Esophagus muscularis mucosa (tissue), 4 donors: Measurements from ENCODE around the gene RNF40. TPM values are rescaled to one million over a fixed set of nuclear protein-coding genes. Genes with fewer than 3 reads are reported as not detected.

Experiments used
- DNase-seq: peaks from one replicate; pipeline ENCODE4 v3.0.0-alpha.2; 2017; ENCODE audit errors: extremely low spot score
- H3K27ac ChIP-seq, 4 donors: fragments of 200-600 bp; sonication (generic); replicated peaks in 1 of 4; 1 replicate in 3 of 4; 2 replicates in 1 of 4; pipeline ENCODE4 v1.5.1; 2016 to 2019; ENCODE audit warnings: mild to moderate bottlenecking in 1 of 4
- H3K27me3 ChIP-seq, 4 donors: fragments of 200-600 bp; sonication (generic); one replicate each; pipeline versions ENCODE4 v1.5.1 to v1.6.0; 2016 to 2019
- H3K36me3 ChIP-seq, 4 donors: fragments of 200-600 bp; sonication (generic); one replicate each; pipeline ENCODE4 v1.5.1; 2016 to 2019
- H3K4me1 ChIP-seq, 4 donors: fragments of 200-600 bp; sonication (generic); one replicate each; pipeline ENCODE4 v1.5.1; 2016 to 2019
- H3K4me3 ChIP-seq, 4 donors: fragments of 200-600 bp; sonication (generic); 1 replicate in 2 of 4; 2 replicates in 2 of 4; pipeline ENCODE4 v1.5.1; 2016 to 2019; ENCODE audit warnings: mild to moderate bottlenecking in 4 of 4, moderate library complexity in 1 of 4
- H3K9me3 ChIP-seq, 4 donors: fragments of 200-600 bp; sonication (generic); 1 replicate in 3 of 4; 2 replicates in 1 of 4; pipeline ENCODE4 v1.5.1; 2016 to 2019
- CTCF ChIP-seq, 3 experiments: fragments of 200-600 bp in 2 of 3; fragments of 450-650 bp in 1 of 3; sonication (generic) in 2 of 3; IDR thresholded peaks; one replicate each; pipeline ENCODE4 v1.5.1; 2017 to 2019; ENCODE audit warnings: antibody characterized with exemption in 3 of 3, mild to moderate bottlenecking in 2 of 3, moderate library complexity in 1 of 3
- EP300 ChIP-seq: sonication (generic); formaldehyde crosslinking; IDR thresholded peaks from one replicate; pipeline ENCODE4 v1.6.1; 2017; ENCODE audit warnings: antibody characterized with exemption
- POLR2A ChIP-seq: fragments of 450-650 bp; IDR thresholded peaks from one replicate; pipeline ENCODE4 v1.6.1; 2017; ENCODE audit warnings: antibody characterized with exemption, moderate library complexity, mild to moderate bottlenecking, low read depth
- POLR2AphosphoS5 ChIP-seq, 2 donors: sonication (generic); formaldehyde crosslinking; IDR thresholded peaks; one replicate each; pipeline ENCODE4 v1.6.1; 2017; ENCODE audit warnings: antibody characterized with exemption in 2 of 2
- WGBS: methylation state at CpG from one replicate; pipeline ENCODE4 v1.1.5; 2018; 5-methylcytosine and 5-hydroxymethylcytosine counted together
- intact Hi-C: fragments of 100-400 bp; cut with DNase I; formaldehyde crosslinking; loops from one replicate; pipeline ENCODE4 v1.15.1; 2023
- total RNA-seq, 4 donors: library from RNA; depleted of rRNA; stranded (reverse); fragments of >200 nt; gene quantifications; one replicate each; pipeline versions ENCODE4 v1.1.0 to v1.2.1, GENCODE V29; 2016

The RNF40 gene
- total RNA-seq, 4 donors from 2014 or later, result 61.9 to 86.9 (median 67.0) TPM

GRCh38 chr16:30740364-30741251 is 21.5 kb upstream of the RNF40 start:
- WGBS, result 47% methylated on average over 8 of the region's 8 CpGs
- intact Hi-C loops, result no loop called here
- Histone ChIP-seq H3K27me3 (no peaks in the 10 kb centered on the region), H3K27ac (peak overlapping the region; percentile 67 to 77 (median 70)), H3K9me3 (no peaks in the 10 kb centered on the region), H3K36me3 (peaks cover 41 to 72% (median 64%) of the 10 kb centered on the region in 4 donors), H3K4me1 (peaks cover 22 to 40% (median 29%) of the 10 kb centered on the region in 4 donors), H3K4me3 (peak overlapping the region in 2 of 4 donors; percentile 20 to 30)
- TF ChIP-seq POLR2A (no peak), POLR2AphosphoS5 (IDR thresholded peaks at IDR 0.05) (peak; percentile 61 to 63)
- DNase-seq, result peak; percentile 95

DNA sequence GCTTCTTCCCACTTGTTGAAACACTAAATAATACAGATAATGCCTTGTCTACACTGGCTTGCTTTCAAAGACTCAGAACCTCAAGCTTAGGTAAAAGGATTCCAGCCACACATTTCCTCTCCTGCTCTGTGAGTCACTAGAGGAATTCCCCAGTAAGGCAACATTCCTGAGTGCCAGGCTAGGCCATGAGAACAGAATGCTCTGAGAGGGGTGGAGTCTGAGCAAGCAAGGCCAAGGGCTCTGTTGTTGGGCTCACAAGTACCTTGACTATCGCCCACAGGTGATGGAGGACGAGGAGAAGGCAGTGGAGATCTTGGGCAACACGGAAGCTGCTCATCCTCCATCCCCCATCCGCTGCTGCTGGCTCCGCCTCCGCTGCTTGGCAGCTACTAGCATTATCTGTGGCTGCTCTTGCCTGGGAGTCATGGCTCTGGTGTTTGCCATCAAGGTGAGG is 20.6 kb upstream of the RNF40 start:
- WGBS, result 81% methylated on average over 6 of the region's 6 CpGs
- no peaks in the 10 kb centered on the region for H3K9me3 ChIP-seq
- H3K27ac ChIP-seq, result peak overlapping the region; percentile 67 to 77 (median 70)
- no peak for DNase-seq
- H3K4me3 ChIP-seq, result no peak overlapping the region
- H3K4me1 ChIP-seq, result peaks cover 22 to 40% (median 29%) of the 10 kb centered on the region in 4 donors
- TF ChIP-seq EP300, result no peak
- no peak for TF ChIP-seq CTCF (IDR thresholded peaks at IDR 0.05)
- TF ChIP-seq POLR2A, result no peak
- peak in 1 of 2 donors; percentile 76 for TF ChIP-seq POLR2AphosphoS5 (IDR thresholded peaks at IDR 0.05)
- peaks cover 32 to 64% (median 55%) of the 10 kb centered on the region in 4 donors for H3K36me3 ChIP-seq
- no peaks in the 10 kb centered on the region for H3K27me3 ChIP-seq
- intact Hi-C loops, result no loop called here

- intact Hi-C loops, result no loop called here
- Histone ChIP-seq H3K4me1 (peaks cover 27 to 47% (median 37%) of the 10 kb centered on the region in 4 donors), H3K36me3 (peaks cover 10 to 42% (median 33%) of the 10 kb centered on the region in 4 donors), H3K27ac (peak overlapping the region; percentile 56 to 65 (median 62)), H3K9me3 (no peaks in the 10 kb centered on the region), H3K4me3 (no peak overlapping the region), H3K27me3 (no peaks in the 10 kb centered on the region)
- TF ChIP-seq POLR2AphosphoS5 (IDR thresholded peaks at IDR 0.05), result no peak
- no peak for TF ChIP-seq POLR2A
- no peak for TF ChIP-seq CTCF (IDR thresholded peaks at IDR 0.05)
- TF ChIP-seq EP300, result no peak
- DNase-seq, result no peak
- 95% methylated on average over 7 of the region's 11 CpGs for WGBS
These were observed 18.4 kb upstream of the RNF40 start for GRCh38 chr16:30743716-30744115.

GRCh38 chr16:30744183-30744582 is 17.9 kb upstream of the RNF40 start:
- H3K4me3 ChIP-seq, result no peak overlapping the region
- no peak for DNase-seq
- peaks cover 5 to 37% (median 28%) of the 10 kb centered on the region in 4 donors for H3K36me3 ChIP-seq
- TF ChIP-seq EP300 (no peak), POLR2A (no peak), POLR2AphosphoS5 (IDR thresholded peaks at IDR 0.05) (no peak), CTCF (IDR thresholded peaks at IDR 0.05) (no peak)
- H3K27ac ChIP-seq, result peak overlapping the region; percentile 56 to 65 (median 62)
- intact Hi-C loops, result no loop called here
- H3K9me3 ChIP-seq, result no peaks in the 10 kb centered on the region
- H3K4me1 ChIP-seq, result peaks cover 28 to 52% (median 41%) of the 10 kb centered on the region in 4 donors
- no peaks in the 10 kb centered on the region for H3K27me3 ChIP-seq
- 73% methylated on average over 2 of the region's 2 CpGs for WGBS

DNA sequence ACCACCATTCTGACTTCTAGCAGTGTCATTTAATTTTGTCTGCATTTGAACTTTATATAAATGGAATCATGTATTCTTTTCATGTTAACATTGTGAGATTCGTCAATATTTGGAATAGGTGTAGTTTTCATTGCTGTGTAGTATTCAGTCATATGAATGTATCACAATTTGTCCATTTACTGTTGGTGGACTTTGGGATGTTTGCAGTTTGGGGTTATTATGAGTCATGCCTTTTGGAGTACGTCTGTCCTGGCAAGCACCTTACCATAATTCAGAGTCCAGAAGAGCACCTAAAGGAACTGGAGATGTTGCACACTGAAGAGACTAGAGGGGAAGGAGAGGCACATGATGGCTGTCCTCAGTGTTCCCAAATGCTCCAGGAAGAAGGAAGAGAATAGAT is 17.0 kb upstream of the RNF40 start:
- Histone ChIP-seq H3K27me3 (no peaks in the 10 kb centered on the region), H3K4me1 (peaks cover 29 to 49% (median 44%) of the 10 kb centered on the region in 4 donors), H3K36me3 (peaks cover 0 to 31% (median 21%) of the 10 kb centered on the region in 4 donors), H3K9me3 (no peaks in the 10 kb centered on the region), H3K27ac (no peak overlapping the region), H3K4me3 (no peak overlapping the region)
- WGBS, result 67% methylated on average over 2 of the region's 2 CpGs
- DNase-seq, result no peak
- intact Hi-C loops, result no loop called here
- no peak for TF ChIP-seq POLR2A
- TF ChIP-seq EP300, result no peak
- no peak for TF ChIP-seq CTCF (IDR thresholded peaks at IDR 0.05)
- no peak for TF ChIP-seq POLR2AphosphoS5 (IDR thresholded peaks at IDR 0.05)
